HG02870 (cell line): Measurements from ENCODE around the gene PTPRN2.
"Not testable (repeated sequence)": the region's sequence is repeated elsewhere in the genome, so short reads cannot be mapped to it uniquely, and the experiment has no call there.

Experiments used
- ATAC-seq: cut with Tn5 transposase; IDR thresholded peaks from one replicate; pipeline ENCODE4 v1.9.1; 2021; ENCODE audit warnings: mild to moderate bottlenecking, moderate library complexity; ENCODE audit not compliant: unreplicated experiment

The PTPRN2 gene

DNA sequence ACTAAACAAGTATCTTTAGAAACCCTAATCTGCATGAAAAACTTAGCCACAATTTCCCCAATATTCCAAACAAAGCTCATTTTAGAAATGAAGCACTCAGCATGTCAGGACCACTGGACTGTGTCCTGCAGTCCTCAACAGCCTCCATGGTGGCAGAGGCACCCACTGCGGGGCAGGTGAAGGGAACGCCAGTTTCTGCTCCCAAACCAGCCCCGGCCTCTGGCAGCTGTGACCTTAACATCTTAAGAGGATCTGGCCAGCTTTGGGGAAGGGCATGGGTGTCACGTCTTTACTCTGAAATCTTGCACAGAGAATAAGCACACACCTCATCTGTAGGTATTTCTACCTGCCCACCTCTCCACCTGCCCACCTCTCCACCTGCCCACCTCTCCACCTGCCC lies 988.1 kb downstream of the PTPRN2 start:
- no peak for ATAC-seq

DNA sequence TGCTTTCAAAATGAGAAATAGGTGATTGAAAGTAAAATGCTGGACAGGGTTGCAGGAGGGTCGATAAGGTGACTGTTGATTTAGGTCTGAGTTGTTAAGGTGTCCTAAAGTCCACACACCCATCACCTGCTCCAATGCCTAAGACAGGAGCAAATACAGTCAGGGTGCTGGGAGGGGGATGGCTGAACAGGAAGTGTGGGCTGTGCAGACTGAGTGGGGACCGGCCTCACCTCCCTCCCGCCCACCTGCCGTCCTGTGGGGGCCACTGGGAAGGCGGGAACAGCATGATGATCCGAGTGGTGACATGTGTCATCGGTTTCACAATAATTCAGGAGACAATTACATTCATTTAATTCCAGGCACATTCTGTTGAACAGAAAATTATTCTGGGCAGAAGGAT lies 990.1 kb downstream of the PTPRN2 start:
- no peak for ATAC-seq

DNA sequence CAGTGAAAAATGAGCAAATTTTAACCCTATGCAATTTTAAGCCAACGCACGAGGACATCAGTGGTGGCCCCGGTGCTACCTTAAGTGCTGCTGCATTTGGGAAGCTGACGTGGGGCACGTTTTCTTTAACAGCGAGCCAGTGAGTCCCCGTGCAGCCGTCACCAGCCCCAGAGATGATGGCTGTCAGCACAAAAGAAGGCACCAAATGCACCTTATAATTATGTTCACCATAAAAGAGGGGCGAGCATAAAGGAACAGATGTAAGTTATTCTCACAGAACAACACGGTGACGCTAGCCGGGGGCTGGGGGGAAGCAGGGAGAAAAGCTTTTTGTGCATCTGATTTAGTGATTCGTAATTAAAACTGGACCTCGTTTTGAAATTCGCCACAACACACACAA lies 990.7 kb downstream of the PTPRN2 start:
- ATAC-seq, result no peak

DNA sequence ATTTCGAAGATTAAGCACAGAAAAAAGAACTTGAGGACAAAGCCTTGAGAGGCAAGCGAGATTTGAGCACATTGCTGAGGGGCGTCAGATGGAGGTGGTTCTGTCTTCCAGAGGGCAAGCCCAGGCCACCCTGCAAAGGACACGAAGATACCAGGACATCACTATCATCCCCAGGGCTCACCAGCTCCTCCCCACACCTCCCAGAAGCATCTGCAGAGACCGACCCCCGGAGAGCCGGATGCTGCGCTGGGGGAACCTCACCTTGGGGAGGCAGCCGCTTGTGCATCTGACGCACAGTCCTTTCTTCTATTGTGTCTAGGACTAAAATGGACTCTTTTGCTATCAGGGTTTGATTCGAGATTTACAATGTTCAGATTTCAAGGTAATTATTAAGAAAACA lies 991.2 kb downstream of the PTPRN2 start:
- ATAC-seq, result no peak

DNA sequence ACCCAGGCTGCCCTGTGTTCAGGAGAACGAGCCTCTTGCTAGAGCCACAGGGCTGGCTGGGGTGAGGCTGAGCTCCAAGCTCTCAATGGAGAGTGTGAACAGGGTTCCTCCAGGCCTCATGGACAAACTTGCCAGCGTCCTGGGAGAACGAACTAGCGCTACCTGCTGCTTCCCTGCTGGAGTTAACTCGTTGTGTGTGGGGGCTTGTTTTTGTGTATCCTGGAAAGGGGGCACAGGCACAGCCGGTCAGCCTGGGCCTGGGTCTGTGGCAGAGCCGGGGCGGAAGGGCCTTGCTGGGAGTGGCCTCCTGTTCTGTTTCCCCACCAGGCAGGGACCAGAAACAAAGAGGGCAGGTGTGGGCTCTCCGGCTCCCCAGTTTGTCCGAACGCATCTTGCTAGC lies 991.6 kb downstream of the PTPRN2 start:
- no peak for ATAC-seq

DNA sequence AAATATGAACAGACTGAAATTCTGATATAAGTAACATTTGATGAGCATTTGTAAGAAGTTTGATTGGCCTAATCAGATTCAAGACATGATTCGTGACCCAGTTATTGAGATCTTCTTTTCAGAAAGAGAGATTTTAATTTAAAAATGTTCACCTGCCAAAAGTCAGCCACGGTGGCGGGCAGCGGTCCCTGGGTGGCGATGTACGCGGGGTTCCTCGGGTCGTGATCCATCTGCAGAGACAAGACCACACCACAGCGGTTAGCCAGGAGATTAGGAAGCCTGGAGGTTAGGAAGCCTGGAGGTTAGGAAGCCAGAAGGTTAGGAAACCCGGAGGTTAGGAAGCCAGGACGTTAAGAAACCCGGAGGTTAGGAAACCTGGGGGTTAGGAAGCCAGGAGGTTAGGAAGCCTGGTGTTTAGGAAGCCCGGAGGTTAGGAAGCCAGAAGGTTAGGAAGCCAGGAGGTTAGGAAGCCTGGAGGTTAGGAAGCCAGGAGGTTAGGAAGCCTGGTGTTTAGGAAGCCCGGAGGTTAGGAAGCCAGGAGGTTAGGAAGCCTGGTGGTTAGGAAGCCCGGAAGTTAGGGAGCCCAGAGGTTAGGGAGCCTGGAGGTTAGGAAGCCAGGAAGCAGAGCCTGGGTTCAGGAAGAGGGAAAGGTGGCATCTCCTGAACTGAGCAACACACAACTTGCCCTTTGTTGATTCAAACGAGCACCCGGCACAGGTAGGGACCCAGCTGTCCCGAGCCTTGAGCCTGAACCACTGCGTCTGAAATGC lies 992.4 kb downstream of the PTPRN2 start:
- no peak for ATAC-seq

DNA sequence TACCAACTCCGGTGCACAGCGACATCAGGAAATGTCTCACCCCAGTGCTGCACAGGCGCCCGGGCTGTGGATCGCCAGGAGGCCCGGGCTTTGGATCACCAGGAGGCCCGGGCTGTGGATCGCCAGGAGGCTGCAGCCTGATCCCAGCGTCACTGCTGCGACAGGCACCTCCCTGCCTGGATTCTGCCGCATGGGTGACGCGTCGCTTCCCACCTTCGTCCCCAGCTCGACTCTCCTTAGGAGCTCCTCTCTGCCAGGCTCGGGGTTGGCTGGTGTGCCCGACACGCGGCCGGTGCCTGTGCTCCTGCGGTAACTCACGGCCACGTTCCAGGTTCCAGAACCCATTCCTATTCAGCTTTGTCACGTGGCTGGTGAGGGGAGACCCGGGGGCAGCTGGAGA lies 993.3 kb downstream of the PTPRN2 start:
- ATAC-seq, result no peak

DNA sequence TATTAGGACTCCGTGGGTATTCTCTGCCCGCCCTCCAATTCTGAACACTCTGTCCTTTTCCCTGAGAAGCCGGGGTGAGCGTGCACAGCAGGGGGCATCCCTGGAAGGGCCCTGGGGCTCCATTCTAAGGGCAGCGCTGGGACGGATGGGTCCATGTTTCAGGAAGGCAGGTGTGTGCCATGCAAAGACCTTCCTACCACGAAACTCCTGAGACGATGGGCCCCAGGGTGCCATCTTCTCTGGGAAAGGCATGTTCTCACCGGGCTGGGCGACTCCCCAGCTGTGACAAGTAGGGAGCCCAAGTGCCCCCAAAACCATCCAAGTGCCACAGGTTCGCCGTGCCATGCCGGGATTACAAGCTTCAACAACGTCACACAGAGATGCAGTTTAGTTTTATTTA lies 994.1 kb downstream of the PTPRN2 start:
- ATAC-seq, result no peak

DNA sequence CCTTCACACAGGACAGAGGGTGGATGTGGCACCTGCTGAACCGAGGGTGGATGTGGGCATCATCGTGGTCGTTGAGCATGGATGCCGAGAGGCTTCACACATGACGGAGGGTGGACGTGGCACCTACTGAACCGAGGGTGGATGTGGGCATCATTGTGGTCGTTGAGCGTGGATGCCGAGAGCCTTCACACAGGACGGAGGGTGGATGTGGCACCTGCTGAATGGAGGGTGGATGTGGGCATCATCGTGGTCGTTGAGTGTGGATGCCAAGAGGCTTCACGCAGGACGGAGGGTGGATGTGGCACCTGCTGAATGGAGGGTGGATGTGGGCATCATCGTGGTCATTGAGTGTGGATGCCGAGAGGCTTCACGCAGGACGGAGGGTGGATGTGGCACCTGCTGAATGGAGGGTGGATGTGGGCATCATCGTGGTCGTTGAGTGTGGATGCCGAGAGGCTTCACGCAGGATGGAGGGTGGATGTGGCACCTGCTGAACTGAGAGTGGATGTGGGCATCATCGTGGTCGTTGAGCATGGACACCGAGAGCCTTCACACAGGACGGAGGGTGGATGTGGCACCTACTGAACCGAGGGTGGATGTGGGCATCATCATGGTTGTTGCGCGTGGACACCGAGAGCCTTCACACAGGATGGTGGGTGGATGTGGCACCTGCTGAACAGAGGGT lies 994.8 kb downstream of the PTPRN2 start:
- not testable (repeated sequence) for ATAC-seq

DNA sequence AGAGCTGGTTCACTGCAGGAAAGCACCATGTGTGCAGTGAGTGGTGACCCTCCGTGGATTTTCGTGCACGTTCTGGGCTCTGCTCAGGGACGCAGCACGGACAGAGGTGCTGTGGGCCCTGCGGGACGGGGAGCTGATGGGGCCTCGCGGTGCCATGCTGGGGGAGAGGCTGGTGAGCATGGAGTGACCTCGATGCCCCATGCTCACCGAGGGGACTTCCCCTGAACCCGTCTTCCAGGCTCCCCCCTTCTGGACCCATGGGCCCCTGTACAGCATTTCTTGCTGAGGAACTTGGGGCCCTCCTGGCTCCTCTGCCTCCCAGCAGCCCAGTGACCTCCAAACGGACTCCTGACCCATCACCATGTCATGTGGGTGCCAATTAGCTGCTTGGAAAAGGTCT lies 997.1 kb downstream of the PTPRN2 start:
- ATAC-seq, result no peak

DNA sequence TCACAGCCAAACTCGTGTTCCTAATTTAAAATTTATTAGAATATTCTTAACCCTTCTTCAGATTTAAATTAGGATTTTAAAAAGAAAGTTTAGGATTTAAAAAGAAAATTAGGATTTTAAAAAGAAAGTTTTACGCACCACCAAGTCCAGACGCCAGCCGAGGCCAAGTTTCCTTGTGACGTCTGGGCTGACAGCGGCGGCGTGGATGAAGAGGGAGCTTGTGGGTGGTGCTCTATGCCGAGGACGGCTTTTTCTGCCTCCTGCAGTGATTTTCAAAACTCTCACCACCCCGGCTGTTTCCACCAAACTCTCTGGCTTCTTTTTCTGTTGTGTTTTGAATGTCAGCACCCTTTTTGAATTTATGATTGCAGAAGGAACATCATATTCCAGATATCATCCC lies 997.9 kb downstream of the PTPRN2 start:
- no peak for ATAC-seq

DNA sequence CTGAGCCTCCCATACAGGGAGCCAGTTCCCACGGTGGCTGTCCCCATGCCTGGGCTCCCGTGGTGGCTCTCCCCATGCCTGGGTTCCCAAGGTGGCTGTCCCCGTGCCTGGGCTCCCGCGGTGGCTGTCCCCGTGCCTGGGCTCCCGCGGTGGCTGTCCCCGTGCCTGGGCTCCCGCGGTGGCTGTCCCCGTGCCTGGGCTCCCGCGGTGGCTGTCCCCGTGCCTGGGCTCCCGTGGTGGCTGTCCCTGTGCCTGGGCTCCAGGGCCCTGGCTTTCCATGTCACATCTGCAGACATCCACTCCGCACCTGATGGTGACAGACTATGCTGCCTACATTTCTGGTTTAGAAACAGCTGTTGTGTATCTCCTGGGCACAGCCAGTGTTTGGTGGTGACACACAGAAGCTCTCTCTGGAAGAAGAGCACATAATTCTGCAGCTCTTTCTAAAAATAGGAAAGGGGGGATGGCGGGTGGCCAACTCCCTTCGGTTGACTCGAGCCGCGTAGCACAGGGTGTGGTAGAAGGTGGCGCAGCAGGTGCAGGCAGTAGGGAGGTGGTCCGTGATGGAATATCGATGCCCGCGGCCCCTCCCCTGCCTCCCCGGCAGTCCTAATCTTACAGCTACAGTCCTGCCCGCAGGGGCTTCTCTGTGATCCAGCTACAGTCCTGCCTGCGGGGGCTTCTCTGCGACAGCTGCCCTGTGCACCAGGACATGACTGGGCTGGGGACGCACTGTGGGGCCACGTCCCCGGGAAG lies 999.6 kb downstream of the PTPRN2 start:
- no peak for ATAC-seq

DNA sequence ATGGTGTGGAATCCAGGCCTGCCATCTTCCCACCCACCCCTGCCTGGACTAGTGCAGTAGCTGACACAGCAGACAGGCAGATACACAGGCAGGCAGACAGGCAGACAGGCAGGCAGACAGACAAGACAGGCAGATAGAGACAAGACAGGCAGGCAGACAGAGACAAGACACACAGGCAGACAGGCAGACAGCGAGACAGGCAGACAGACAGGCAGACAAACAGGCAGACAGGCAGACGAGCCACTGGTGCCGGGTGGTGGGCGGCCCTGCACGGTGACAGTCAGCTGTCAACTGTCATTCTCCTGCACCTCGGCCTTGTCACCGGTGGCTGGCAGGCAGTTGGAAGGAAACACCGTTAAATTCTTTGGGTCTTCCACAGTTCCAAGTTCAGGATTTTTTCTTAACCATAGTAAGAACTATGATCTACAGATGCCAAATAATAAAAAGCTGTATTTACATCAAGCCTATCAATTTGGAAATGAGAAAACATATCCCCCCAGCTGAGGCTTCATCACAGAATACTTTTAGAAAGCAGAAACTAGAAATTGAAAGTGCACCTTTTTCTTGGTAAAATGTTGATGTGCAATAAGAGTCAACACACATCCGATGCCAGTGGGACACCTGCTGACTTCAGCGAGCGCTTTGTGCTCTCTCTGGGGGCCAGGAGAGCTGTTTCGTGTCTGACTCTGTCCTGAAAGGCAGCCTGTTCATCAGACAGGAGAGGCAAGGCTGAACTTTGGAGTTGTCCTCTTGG lies 1000.4 kb downstream of the PTPRN2 start:
- no peak for ATAC-seq

DNA sequence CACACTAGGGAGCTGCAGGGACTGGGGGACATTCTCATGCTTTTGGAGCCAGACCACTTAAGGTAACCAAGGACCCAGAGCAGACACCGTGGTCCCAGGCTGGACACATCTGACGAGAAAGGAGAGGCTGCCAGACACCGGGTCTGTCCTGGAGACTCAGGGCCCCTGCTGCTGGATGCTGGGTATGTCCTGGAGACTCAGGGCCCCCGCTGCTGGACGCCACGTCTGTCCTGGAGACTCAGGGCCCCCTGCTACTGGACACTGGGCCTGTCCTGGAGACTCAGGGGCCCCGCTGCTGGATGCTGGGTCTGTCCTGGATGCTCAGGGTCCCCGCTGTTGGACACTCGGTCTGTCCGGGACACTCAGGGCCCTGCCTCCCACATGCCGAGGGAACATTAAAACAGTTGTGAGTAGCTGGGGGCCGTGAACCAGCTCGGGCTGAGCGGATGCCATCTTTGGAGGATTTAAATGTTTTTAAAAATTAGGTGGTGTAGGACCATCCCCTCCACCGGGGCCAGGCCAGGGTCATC lies 1001.1 kb downstream of the PTPRN2 start:
- no peak for ATAC-seq

DNA sequence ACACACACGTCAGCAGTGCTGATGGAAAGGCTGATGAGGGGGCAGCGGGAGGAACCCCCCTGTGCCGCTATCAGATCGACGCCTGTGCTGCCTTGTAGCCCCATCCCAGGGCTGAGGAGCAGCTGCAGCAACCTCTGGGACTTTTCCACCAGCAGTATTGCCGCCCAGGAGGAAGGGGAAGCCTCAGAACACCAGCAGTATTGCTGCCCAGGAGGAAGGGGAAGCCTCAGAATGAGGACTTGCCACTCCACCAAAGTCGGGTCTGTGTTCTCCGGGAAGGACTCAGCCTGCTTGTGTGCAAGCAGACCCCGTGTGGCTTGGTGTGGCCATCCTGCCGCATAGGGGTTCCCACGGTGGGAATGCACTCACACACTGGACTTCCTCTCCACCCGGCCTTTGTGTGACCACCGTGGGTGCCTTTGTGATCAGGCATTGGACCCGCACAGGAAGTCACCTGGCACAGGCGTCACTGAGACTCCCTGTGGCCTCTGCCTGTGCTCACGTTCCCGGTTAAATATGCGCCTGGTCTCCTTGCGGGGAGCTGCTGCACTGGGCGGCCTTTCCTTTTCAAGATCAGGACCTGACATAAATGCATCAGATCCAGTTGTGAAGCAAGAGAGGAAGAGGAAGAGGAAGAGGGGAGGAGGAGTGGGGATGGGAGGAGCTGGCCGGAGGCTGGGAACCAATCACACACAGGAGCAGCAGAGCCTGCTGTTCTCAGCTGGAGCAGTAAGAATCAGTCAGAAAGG lies 1002.3 kb downstream of the PTPRN2 start:
- no peak for ATAC-seq

DNA sequence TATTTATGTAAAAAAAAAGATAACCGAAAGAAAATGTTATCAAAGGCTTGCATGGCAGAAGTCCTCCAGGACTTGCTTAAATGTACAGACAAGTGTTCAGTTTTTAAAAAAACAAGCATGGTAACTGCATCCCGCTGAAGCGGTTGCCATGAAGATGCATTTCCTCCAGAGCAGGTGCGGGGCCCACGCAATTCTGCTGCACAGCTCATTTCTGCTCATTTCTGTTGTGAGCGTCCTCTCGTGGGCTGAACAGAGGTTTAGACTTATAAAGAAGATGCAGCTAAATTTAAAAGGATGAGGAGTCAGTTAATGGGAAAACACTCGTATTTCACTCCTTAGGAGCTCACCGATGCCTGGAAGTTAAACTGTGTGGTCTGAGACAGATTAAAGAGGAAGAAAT lies 1003.2 kb downstream of the PTPRN2 start:
- ATAC-seq, result no peak

DNA sequence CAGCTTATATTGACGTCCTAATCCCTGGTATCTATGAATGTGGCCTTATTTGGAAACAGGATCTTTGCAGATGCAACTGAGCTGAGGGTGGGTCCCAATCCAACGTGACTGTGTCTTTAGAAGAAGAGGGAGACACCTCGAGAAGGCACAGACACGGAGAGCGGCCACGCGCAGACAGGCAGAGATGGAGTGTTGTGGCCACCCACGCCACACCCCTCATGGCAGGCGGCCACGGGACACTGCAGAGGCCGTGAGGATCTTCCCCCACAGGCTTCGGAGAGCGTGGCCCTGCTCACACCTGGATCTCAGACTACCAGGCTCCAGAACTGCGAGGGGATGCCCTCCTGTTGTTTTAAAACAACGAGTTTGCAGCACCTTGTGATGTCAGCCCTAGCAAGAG lies 1005.9 kb downstream of the PTPRN2 start:
- ATAC-seq, result no peak

DNA sequence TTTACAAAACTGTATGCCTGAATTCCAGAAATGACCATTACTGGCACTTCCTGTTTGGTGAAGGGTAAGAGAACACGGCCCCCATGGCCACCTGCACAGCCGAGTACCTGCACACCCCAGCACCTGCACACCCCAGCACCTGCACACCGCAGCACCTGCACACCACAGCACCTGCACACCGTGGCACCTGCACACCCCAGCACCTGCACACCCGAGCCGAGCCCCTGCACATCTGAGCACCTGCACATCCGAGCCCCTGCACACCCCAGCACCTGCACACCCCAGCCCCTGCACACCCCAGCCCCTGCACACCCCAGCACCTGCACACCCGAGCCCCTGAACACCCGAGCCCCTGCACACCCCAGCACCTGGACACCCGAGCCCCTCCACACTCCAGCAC lies 1007.3 kb downstream of the PTPRN2 start:
- ATAC-seq, result no peak

DNA sequence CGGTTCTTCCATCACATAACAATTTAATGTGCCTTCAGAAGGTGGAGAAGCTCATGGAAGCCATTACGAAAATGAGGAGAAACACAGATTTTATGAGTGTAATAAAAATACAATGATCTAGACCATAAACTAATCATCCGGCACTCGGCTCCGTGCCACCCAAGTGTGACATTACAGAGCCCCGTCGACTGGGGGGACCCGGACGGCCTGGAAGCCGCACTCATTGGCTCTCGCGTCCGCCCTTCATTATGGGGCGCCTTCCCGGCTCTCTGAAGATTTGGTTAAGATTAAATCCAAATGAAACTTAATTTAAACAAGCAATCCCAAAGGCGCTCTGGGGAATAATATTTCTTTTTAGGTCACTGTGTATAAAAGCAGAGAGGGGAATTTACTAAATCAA lies 1008.2 kb downstream of the PTPRN2 start:
- ATAC-seq, result no peak

DNA sequence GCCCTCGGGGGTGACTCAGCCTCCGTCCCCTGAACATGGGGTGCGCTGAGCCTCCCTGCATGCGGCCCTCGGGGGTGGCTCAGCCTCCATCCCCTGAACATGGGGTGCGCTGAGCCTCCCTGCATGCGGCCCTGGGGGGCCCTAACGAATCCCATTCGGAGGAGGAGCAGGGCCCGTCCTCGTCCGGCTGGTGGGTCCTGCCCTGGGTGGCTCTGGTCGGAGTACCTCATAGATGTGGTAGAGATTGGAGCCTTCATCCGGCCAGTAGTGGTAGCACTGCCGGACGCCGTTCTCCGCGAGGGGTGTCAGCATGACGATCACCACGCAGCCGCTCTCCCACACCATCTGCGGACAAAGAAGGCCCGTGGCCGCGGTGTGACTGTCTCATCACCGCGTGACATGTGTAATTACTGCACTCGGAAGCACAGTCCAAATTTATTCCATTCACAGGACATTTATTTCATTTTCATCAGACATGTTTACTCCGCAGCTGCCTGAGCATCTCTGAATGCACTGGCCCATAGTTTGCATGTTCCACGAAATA lies 1009.8 kb downstream of the PTPRN2 start:
- ATAC-seq, result no peak
